ENCODE data around the gene SEPHS1.

The SEPHS1 gene

GRCh38 chr10:13272164-13272571 lies 75.9 kb downstream of the SEPHS1 start:
- in situ Hi-C loops (cut with MboI; ENCODE audit: low sequenced_read_pairs): no loop called here
- DNase-seq (ENCODE audit: low spot score in 2 of 2): no peak
- no peaks in the 10 kb centered on the region for H3K9me3 ChIP-seq
- no peak overlapping the region for H3K4me3 ChIP-seq
- H3K36me3 ChIP-seq (replicated peaks): no peaks in the 10 kb centered on the region
- no peaks in the 10 kb centered on the region for H3K4me1 ChIP-seq
- H3K27me3 ChIP-seq (ENCODE audit: low read depth): no peaks in the 10 kb centered on the region

- in situ Hi-C loops (cut with MboI; ENCODE audit: low sequenced_read_pairs): no loop called here
- no peaks in the 10 kb centered on the region for H3K36me3 ChIP-seq (replicated peaks)
- H3K4me1 ChIP-seq: no peaks in the 10 kb centered on the region
- H3K27me3 ChIP-seq (ENCODE audit: low read depth): no peaks in the 10 kb centered on the region
- no peaks in the 10 kb centered on the region for H3K9me3 ChIP-seq
- H3K4me3 ChIP-seq: no peak overlapping the region
- peak; percentile 36 to 76 for DNase-seq (ENCODE audit: low spot score in 2 of 2)
Observed at GRCh38 chr10:13271552-13272163, 76.4 kb downstream of the SEPHS1 start.

GRCh38 chr10:13270877-13271551 lies 77.1 kb downstream of the SEPHS1 start:
- H3K36me3 ChIP-seq (replicated peaks): no peaks in the 10 kb centered on the region
- in situ Hi-C loops (cut with MboI; ENCODE audit: low sequenced_read_pairs): no loop called here
- H3K9me3 ChIP-seq: no peaks in the 10 kb centered on the region
- no peak for DNase-seq (ENCODE audit: low spot score in 2 of 2)
- H3K27me3 ChIP-seq (ENCODE audit: low read depth): no peaks in the 10 kb centered on the region
- no peaks in the 10 kb centered on the region for H3K4me1 ChIP-seq
- H3K4me3 ChIP-seq: no peak overlapping the region

- H3K4me3 ChIP-seq: no peak overlapping the region
- in situ Hi-C loops (cut with MboI; ENCODE audit: low sequenced_read_pairs): no loop called here
- no peaks in the 10 kb centered on the region for H3K4me1 ChIP-seq
- no peak for DNase-seq (ENCODE audit: low spot score in 2 of 2)
- no peaks in the 10 kb centered on the region for H3K36me3 ChIP-seq (replicated peaks)
- peaks cover under 1% of the 10 kb centered on the region; the same call in 1 of the 2 replicates for H3K27me3 ChIP-seq (ENCODE audit: low read depth)
- no peaks in the 10 kb centered on the region for H3K9me3 ChIP-seq
Observed at GRCh38 chr10:13268841-13269240, 79.3 kb downstream of the SEPHS1 start.

- Histone ChIP-seq H3K9me3 (no peaks in the 10 kb centered on the region), H3K36me3 (replicated peaks) (no peaks in the 10 kb centered on the region), H3K4me1 (no peaks in the 10 kb centered on the region), H3K4me3 (no peak overlapping the region), H3K27me3 (ENCODE audit: low read depth) (peaks cover 4% of the 10 kb centered on the region; the same call in 1 of the 2 replicates)
- in situ Hi-C loops (cut with MboI; ENCODE audit: low sequenced_read_pairs): no loop called here
- DNase-seq (ENCODE audit: low spot score in 2 of 2): no peak
Observed at GRCh38 chr10:13268310-13268709, 79.8 kb downstream of the SEPHS1 start.

All from HAP-1 (cell line).